ENCODE measurements around the gene DPY19L1.
"Not testable (repeated sequence)": the region's sequence is repeated elsewhere in the genome, so short reads cannot be mapped to it uniquely, and the experiment has no call there.

- not testable (repeated sequence) for TF ChIP-seq CTCF (IDR thresholded peaks at IDR 0.05; ENCODE audit: extremely low read depth in 1 of 2, insufficient read depth in 1 of 2, low read depth in 1 of 2, low read length in 2 of 2); POLR2A (IDR thresholded peaks at IDR 0.05; ENCODE audit: low read depth, low read length); POLR2AphosphoS5 (IDR thresholded peaks at IDR 0.05; ENCODE audit: insufficient read depth, low read depth, low read length); JUN (IDR thresholded peaks at IDR 0.05; ENCODE audit: borderline replicate concordance, insufficient read depth, insufficient read length, low read depth); EZH2 (IDR thresholded peaks at IDR 0.05; ENCODE audit: borderline replicate concordance, low read depth, low read length, severe bottlenecking); MYC (IDR thresholded peaks at IDR 0.05; ENCODE audit: low read depth, low read length)
Observed at GRCh38 chr7:34903921-34904320, 133.4 kb downstream of the DPY19L1 start.
